HG02642 (cell line): ENCODE data around the gene RBPJL.

Experiments
- ATAC-seq: cut with Tn5 transposase; IDR thresholded peaks from one replicate; pipeline ENCODE4 v1.9.1; 2021; ENCODE audit warnings: mild to moderate bottlenecking; ENCODE audit not compliant: unreplicated experiment, poor library complexity

The RBPJL gene

DNA sequence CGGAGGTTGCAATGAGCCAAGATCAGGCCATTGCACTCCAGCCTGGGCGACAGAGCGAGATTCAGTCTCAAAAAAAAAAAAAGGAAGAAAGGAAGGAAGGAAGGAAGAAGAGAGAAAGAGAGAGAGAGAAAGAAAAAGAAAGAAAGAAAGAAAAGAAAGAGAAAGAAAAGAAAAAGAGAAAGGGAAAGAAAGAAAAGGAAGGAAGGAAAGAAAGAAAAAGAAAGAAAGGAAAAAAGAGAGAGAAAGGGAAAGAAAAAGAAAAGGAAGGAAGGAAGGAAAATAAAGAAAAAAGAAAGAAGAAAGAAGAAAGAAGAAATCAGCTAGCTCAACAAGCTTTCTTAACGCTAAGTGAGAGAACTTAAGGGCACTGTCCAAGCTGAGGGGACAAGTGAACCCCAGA lies 9.0 kb downstream of the RBPJL start:
- ATAC-seq: no peak

DNA sequence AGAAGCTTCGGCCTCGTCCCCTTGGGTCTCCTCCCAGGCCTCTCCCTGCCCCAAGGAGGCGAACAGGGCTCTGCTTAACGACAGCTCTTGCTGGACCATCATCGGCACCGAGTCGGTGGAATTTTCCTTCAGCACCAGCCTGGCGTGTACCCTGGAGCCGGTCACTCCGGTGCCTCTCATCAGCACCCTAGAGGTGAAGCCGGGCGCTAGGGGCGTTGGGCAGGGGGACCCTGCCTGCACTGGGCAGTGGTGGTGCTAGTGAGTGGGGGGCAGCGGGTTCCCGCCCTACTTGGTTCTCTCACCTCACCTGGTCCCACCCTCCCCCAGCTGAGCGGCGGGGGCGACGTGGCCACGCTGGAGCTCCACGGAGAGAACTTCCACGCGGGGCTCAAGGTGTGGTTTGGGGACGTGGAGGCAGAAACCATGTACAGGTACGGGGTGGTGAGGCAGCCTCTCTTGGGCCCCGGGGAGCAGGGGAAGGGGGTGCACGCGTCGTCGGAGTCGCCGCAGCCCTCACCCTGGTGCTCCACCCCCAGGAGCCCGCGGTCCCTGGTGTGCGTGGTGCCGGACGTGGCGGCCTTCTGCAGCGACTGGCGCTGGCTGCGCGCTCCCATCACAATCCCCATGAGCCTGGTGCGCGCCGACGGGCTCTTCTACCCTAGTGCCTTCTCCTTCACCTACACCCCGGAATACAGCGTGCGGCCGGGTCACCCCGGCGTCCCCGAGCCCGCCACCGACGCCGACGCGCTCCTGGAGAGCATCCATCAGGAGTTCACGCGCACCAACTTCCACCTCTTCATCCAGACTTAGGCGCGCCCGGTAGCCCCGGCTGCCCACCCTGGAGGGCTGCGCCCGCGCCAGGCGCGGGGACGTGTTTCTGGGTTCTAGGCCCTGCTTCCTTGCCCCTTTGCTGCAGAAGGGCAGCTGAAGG lies 9.8 kb downstream of the RBPJL start:
- ATAC-seq: no peak

DNA sequence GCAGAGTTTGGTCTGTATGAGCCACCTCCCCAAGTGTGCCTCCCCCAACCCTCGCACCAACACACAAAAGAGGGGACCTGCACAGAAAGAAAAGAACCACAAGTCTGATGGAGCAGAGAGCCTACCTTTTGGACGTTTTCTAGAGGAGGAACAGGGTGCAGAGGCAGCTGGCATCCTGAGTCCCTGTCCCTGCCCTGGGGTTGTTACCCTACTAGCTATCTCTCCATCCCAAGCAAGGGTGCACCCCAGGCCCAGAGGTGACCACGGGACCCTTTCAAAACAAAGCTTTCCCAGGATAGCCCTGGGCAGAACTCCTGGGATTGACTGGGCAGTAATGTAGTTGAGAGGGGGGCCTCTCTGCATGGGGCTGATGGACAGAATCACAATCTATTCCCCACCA lies 11.2 kb downstream of the RBPJL start:
- ATAC-seq: no peak

DNA sequence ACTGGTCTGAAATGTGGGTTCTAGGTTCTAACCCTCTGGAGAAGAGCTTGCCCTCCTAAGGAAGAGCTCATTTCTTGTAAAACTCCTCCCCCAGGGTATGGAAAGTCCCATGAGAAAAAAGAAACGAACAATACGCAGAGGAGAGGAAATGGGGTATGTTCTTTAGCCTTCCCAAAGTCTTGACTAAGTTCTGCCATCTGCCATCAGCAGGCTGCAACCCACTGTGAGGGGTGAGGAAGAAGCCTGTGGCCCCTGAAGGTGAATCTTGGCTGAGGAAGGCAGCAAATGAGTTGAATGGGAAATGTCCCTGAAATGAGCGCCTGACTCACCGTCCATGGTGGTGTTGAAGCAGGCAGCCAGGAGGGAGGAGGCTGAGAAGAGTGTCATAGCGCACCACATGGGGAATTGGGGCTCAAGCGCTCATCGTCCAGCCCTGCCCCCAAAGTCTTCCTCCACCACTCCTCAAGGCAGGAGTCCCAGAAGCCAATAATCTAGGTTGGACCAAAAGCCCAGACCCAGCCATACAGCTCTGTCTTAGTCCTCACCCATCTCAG lies 11.8 kb downstream of the RBPJL start:
- ATAC-seq: no peak

DNA sequence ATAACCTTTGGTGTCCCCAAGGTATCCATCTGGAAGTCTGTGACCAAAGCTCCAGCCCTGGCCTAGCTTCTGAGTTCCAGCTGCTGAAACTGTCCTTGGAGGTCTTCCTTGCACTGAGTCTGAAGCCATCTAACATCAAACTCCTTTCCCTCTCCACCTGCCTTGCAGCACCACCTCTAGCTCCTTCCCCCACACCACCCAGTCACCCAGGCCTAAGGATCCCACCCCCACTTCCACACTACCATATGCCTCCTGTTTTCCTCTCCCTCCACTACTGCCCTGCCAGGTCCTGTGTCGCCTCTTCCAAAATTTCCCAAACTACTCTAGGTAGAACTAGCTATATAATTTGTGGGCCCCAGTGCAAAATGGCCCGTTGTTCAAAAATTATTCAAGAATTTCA lies 12.3 kb downstream of the RBPJL start:
- ATAC-seq: no peak

DNA sequence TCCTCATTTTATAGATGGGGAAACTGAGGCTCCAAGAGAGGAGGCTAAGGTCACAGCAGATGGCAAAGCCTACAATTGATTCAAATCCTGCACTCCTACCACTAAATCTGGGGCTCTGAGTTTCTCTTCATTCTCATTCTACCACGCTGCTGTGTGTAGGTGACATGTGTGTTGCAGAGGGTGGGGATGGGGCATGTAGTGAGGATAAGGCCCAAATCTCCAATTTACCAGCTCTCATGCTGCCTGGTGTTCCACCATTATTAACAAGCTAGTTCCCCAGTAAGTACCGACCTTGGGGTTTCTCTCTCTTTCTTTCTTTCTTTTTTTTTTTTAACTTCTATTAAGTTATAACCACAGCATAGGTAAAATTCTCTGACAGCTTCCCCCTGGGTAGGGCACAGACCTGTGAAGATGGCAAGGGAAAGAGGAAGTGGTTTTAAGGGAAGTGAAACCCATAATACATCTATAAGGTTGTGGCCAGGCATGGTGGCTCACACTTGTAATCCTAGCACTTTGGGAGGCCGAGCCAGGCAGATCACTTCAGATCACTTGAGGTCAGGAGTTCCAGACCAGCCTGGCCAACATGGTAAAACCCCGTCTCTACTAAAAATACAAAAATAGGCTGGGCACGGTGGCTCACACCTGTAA lies 14.4 kb downstream of the RBPJL start:
- ATAC-seq: peak; percentile 52

DNA sequence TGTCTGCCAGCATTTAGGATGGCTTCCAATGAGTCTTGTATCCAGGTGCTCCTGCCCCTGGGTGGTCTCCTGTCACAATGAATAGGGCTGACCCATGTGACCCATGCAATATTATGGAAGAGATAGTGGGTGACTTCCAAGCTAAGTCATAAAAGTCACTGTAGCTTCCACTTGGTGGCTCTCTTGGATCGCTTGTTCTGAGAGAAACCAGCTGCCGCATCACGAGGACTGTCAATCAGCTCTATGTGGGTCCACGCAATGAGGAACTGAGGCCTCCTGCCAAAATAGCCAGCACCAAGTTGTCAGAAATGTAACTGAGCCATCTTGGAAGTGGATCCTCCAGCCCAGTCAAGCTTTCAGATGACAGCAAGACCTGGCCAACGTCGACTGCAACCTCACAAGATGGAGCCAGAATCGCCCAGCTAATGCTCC lies 16.3 kb downstream of the RBPJL start:
- ATAC-seq: no peak

DNA sequence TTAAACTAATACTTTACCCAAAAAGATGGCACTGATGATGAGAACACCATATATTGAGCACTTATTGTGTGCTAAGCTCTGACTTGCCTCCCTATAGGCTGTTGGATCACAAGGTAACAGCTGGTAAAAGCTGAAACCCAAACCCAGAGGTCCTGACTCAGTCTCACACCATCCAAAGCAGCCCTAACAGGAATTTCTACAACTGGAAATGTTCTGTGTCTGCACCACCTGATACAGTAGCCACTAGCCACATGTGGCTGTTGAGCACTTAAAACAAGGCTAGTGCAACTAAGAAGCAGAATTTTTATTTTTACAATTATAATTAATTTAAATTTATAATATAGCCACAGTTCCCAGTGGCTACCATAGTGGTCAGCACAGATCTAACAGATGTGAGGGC lies 17.1 kb downstream of the RBPJL start:
- no peak for ATAC-seq

DNA sequence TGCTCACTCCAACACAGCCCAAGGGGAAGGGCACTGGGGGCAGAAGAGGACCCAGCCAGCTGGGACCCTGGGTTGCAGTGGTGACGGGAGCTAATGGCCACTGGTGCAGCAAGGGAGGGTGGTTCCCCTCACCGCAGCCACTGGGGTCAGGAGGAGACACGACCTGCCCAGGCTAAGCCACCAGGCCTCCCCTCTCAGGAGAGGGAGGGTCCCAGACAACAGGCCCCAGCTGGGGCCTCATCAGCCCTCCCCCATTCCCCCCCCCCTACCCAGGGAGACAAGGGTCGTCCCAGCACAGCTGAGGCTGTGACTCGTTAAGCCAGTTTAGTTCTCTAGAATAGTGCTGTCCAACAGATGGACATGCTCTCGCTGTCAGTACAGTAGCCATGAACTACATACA lies 18.7 kb downstream of the RBPJL start:
- ATAC-seq: no peak

DNA sequence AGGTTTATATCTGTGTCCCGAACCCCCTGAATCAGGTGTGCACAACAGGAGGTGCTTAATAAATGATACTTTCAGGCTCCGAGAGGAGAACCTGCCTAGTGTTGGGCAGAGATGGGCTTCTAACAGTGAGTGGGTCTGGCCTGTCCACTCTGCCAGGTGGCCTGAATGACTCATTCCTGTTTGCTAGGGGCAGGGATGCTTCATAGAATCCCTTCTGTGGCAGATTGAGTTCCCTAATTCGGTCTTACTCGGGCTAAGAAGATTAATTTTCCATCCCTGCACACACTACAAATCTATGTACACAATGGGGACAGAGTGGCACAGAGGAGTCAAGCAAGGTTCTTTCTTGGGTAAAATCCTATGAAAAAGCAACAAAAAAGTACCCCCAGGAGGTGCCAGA lies 21.8 kb downstream of the RBPJL start:
- no peak for ATAC-seq

DNA sequence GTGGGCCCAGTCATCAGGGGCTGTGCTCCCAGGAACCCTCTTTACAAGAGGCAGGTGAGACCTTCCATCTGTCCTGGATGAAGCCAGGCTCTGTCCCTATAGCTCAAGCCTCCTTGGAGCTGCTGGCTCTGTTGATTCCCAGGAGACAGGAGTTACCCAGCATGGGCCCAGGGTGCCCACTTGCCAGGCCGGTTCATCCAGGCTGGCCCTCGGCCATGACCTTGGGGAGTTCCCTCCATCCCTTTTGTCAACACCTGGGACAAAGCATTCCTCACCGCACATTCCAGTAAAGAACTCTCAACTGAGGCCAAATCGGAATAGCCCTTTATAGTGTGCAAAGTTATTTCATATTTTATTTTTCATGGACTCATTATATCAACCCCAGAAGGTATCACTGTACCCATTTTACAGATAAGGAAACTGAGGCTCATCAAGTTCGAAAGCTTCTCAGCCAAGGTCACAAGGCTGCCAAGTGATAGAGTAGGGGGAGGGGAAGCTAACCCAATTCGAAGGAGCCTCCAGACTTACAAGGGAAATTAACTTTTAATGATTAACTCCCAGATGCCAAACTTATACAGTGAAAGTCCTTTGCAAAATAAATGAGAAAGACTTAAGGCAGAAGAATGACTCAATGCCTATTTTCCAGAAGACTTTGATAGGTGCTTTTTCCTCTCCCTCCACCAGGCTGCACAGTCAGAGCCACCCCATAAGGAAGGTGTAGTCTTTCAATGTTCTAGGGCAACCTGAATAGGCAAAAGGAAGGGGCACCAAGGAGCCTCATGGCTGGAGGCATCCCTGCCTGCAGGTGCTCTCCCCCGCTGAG lies 23.1 kb downstream of the RBPJL start:
- no peak for ATAC-seq

DNA sequence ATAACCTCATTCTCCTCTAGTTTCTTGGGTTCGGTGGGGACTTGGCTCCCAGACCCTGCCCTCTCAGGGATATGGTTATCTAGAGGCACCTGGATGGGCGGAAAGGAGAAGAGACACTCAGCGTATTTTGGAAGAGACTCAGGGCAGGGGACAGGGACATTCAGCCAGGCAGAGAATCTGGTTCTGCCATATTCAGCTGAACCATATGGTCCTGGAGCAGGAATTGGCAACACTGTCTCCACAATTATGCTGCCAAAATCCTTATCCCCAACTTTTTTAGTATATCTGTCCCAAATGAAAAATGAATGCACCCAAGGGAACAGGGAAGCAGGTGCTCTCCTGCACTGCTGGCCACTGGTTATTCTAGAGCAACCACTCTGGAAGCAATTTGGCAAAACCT lies 23.8 kb downstream of the RBPJL start:
- no peak for ATAC-seq

DNA sequence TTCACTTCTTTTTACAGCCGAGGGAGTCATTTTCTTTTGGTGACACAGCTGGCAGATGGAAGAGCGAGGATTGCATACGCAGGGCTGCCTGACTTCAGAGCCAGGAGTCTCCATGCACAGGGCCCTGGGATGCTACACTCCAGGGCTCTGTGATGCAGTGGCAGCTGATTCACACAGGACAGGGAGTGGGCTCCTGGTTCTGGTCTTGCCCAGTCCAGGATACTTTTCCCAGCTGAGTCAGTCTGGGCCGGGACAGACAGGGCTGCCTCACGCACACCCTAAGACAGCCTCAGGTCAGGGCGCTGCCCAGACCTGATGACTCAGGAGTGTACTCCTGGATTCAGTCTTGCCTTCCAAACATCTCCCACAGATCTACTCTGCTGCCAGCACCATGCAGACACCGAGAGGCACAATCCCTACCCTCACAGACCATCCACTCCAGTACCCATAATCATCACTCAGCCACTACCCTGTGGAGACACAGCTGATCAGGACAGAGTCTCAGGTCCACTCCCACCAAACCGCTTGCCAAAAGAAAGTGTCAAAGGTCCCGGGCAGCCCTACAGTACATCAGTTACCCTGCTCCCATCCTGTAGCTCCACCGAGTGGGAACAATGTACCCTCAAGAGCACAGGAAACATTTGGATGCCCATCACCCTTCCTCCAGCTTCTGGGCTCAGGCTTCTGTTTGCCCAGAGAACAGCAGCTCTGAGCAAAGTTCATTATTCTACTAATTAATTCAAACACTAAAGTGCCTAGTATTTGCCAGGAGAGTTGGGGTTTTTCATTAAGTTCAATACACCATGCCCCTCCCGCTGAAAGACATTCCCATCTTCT lies 30.1 kb downstream of the RBPJL start:
- ATAC-seq: no peak

DNA sequence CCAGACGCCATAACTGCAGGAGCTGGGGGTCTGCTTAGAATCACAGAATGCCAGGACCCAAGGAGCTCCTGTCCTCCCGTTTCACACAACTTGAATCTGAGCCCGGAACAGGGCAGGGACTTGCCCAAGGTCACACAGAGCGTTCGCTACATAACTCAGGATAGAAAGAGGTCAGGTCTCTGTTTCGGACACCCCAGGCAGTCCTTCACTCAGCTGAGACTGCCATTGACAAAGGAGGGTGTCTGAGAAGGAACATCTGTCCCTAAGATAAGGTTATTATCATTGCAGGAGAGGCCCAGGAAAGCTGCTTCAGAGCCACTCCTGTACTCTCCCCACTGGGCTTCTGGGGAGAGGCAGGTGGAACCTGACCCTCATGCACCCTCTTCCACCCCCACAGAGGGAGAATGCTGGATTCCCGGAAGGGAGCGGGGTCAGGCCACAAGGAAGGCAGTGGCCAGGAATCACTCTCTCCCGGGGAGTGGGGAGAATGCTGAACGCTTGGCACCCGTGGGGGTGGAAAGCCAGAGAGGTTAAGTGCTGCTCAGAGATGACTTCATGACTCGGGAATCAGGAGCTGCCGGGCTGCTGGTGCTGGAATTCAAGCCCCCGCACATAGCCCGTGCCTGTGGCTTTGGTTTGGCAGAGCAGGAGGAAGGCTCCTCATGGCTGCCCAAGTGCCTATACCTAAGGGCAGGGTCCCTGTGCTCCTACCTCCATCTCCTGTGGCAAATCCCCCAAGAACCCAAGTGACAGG lies 30.9 kb downstream of the RBPJL start:
- no peak for ATAC-seq

DNA sequence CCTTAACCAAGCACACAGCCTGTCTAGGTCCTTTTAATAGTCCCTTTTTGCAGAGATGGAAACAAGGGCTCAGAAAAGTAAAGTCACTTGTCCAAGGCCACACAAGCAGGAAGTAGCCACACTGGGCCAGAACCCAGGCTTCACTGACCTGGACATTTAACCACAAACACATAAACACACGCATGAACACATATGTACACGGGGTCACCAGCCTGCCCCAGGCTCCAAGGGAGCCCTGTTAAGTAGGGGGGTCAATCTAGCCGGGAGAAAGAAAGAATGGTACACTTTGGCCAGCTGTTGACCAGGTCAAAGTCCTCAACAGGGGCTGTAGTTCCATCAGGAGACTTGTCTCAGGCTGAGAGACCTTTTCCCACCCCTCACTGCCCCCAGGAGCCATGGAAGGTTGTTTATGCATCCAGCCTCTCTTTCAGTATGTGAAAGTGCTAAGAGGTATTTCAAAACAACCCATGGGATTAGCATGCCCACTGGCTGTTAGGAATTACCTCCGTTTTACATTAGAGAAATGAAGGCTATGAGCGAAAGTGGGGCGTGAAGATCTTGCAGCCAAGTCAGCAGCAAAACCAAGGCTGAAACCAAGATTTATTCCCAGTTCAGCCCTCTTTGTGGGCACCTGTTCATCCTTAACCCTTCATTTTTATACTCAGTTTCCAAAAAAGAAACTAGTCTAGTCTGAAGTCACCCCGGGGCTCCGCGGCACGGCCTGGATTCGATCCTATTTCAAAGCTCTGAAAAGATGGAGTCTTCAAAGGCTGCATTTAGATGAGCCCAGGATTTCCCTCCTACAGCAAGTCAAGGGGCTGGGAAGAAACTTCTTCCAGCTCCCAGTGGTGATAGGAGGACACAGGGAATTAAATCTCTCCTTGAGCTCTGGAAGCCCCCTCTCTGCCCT lies 31.7 kb downstream of the RBPJL start:
- no peak for ATAC-seq

DNA sequence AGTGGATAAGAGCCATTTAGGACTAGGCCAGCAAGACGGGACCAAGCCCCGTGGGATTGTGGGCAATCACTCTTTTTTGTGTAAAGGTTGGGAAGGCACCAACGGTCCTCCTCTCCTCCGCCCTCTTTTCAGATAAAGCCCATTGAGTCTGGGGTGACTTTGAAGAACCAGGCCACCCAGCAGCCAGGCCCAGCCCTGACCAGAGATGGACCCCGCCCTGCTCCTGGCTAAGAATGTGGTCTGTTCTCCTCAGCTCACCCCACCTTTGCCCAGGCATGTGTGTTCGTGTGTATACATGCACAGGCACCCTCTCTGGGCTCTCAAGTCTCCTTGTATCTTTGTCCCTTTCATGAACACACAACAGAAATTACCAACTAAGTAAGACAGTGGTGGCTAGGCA lies 32.4 kb downstream of the RBPJL start:
- ATAC-seq: no peak

DNA sequence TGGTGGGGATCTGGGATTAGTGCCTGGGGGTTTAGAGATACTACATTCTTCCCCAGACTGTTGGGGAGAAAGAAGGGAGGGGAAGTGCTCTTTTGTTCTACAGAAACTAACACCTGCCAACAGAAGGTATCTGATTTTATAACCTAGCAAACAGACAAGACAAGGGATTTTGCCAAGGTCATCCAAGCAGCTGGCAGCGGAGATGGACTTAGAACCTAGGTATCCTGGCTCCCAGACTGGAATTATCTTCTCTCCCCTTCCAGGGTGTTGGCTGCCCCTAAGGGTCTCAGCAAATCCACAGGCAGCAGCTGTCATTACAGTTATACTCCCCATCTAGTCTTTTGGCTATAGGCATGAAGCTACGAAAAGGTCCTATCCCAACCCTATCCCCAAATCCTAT lies 33.2 kb downstream of the RBPJL start:
- no peak for ATAC-seq

DNA sequence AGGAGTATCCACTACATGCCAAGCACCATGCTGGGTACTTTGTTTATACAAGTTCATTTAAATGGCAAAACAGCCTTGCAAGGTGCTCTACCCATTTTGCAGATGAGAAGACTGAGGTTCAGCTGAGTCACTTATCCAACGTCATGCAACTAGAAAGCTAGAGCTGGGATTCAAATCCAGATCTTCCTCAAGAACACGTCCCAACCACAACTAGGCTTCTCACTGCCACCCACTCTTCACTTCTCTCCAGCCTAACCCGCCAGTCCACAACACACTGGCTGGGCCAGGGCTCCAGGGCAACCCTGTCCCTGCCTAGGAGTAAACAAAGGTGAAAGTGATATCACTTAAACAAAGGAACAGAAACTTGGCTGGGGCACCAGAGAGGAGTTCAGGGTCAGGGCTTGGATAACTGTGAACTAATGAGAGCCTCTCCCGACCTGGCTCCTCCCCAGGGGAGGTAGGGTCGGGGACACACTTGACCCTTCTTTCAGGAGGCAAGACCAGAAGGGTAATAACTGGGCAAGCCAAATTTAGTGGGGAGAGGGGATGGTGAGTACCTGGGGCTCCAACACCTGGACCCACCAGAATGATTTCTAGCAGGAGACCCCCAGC lies 33.7 kb downstream of the RBPJL start:
- ATAC-seq: no peak
